Right lobe of liver (tissue), 6 donors: ENCODE data around the gene MTHFD1. TPM values are rescaled to one million over a fixed set of nuclear protein-coding genes. Genes with fewer than 3 reads are reported as not detected.

ENCODE experiments used
- ATAC-seq, 4 donors: fragments of 200-7000 bp; cut with Tn5 transposase; one replicate each; pipeline ENCODE4 v1.9.1; 2020; ENCODE audit warnings: mild to moderate bottlenecking in 4 of 4, moderate library complexity in 4 of 4
- DNase-seq, 3 donors: peaks; one replicate each; pipeline ENCODE4 v3.0.0-alpha.2; 2020
- H3K27ac ChIP-seq, 3 donors: fragments of 200-600 bp; one replicate each; pipeline ENCODE4 v1.8.0; 2022
- H3K27me3 ChIP-seq, 2 donors: fragments of 200-600 bp; one replicate each; pipeline ENCODE4 v1.8.0; 2022
- H3K36me3 ChIP-seq, 4 donors: fragments of 200-600 bp; sonication (generic) in 1 of 4; one replicate each; pipeline versions ENCODE4 v1.5.1 to v1.8.0; 2017 to 2022; ENCODE audit warnings: control low read depth in 1 of 4
- H3K4me1 ChIP-seq, 4 donors: fragments of 200-600 bp; sonication (generic) in 1 of 4; one replicate each; pipeline versions ENCODE4 v1.5.1 to v1.8.0; 2017 to 2022; ENCODE audit warnings: control low read depth in 1 of 4
- H3K4me3 ChIP-seq, 3 donors: fragments of 200-600 bp; one replicate each; pipeline ENCODE4 v1.8.0; 2022
- H3K9me3 ChIP-seq, 4 donors: fragments of 200-600 bp; sonication (generic) in 1 of 4; one replicate each; pipeline versions ENCODE4 v1.5.1 to v1.8.0; 2017 to 2022; ENCODE audit warnings: control low read depth in 1 of 4
- CTCF ChIP-seq, 4 donors: fragments of 200-600 bp in 3 of 4; fragments of 450-650 bp in 1 of 4; IDR thresholded peaks; one replicate each; pipeline versions ENCODE4 v1.5.1 to v1.8.0; 2016 to 2022; ENCODE audit warnings: antibody characterized with exemption in 4 of 4, mild to moderate bottlenecking in 2 of 4
- POLR2A ChIP-seq: fragments of 450-650 bp; IDR thresholded peaks from one replicate; pipeline ENCODE4 v1.6.1; 2017; ENCODE audit warnings: antibody characterized with exemption, mild to moderate bottlenecking
- WGBS: methylation state at CpG from one replicate; pipeline ENCODE4 v1.1.6; 2018; ENCODE audit warnings: low coverage, low lambda C conversion rate; ENCODE audit not compliant: insufficient coverage; ENCODE audit errors: missing lambda C conversion rate; 5-methylcytosine and 5-hydroxymethylcytosine counted together
- intact Hi-C, 2 donors: fragments of 100-400 bp; cut with DNase I; formaldehyde crosslinking; loops; one replicate each; pipeline versions ENCODE4 v1.11.2 to v1.14.1; 2022
- long read RNA-seq: library from polyadenylated mRNA; unstranded; transcript quantifications from one replicate; pipeline ENCODE4 v2.0.0, GENCODE V29; 2019
- total RNA-seq, 6 experiments: library from RNA; depleted of rRNA in 2 of 6; stranded (reverse); fragments of >200 nt in 2 of 6; fragmentation: NEBNext Ultra II Directional in 3 of 6; extraction: Animal tissue kit (Norgen Biotek cat#: 25700) in 3 of 6; gene quantifications; one replicate each; pipeline versions ENCODE4 v1.1.0 to v1.2.4, GENCODE V29; 2016 to 2023
- donor health status: DM: no; HTN: yes; CAD: no.
- donor health status: DM: no; HTN: no; CAD: no.
- donor health status: DM: no; HTN: no; CAD: no.
- donor health status: DM: no; HTN: yes; CAD: no.
- donor health status: DM: no; HTN: yes; CAD: no.

MTHFD1 gene
- total RNA-seq: 100 to 1,000 TPM; 158 to 265 (median 200) TPM
- long read RNA-seq, transcript MTHFD1-201 (28 exons, 3,136 nt): major isoform, 42 of 61 reads
- long read RNA-seq, partial matches to known transcripts: 11 of 61 reads
- long read RNA-seq, other reads (novel, unspliced or antisense): 8 of 61 reads

- Histone ChIP-seq H3K27ac (peak within 1 kb of the TSS; percentile 49 to 93 (median 91)), H3K27me3 (no peaks in the 10 kb centered on the region), H3K36me3 (peaks cover 0 to 12% (median 3%) of the 10 kb centered on the region in 4 donors), H3K4me1 (peaks cover 0 to 32% (median 3%) of the 10 kb centered on the region in 4 donors), H3K4me3 (peak within 1 kb of the TSS; percentile 70 to 89 (median 72)), H3K9me3 (no peaks in the 10 kb centered on the region)
- TF ChIP-seq POLR2A (peak; percentile 85), CTCF (IDR thresholded peaks at IDR 0.05) (no peak)
- ATAC-seq: peak; percentile 85 to 92 (median 88)
- intact Hi-C loops: no loop called here
- DNase-seq: peak; percentile 99 to 100 (median 100)
- under 1% methylated on average over 38 of the region's 58 CpGs for WGBS
Observed at GRCh38 chr14:64387782-64388532, at the start of gene MTHFD1. TSS of gene MTHFD1 (plus strand) at chr14:64388353. CDS start at chr14:64388428, 75 bp downstream.

GRCh38 chr14:64338616-64339316 is 49.4 kb upstream of the MTHFD1 start:
- Histone ChIP-seq H3K9me3 (no peaks in the 10 kb centered on the region), H3K36me3 (no peaks in the 10 kb centered on the region), H3K27me3 (no peaks in the 10 kb centered on the region), H3K27ac (peak overlapping the region; percentile 27 to 39 (median 35)), H3K4me1 (no peaks in the 10 kb centered on the region), H3K4me3 (peak overlapping the region; percentile 52 to 68 (median 63))
- intact Hi-C loops: no loop called here
- DNase-seq (peak; percentile 86 to 91 (median 88)), ATAC-seq (peak; percentile 88 to 95 (median 94))
- 0% methylated on average over 21 of the region's 49 CpGs for WGBS
- TF ChIP-seq POLR2A (peak; percentile 36), CTCF (IDR thresholded peaks at IDR 0.05) (no peak)

DNA sequence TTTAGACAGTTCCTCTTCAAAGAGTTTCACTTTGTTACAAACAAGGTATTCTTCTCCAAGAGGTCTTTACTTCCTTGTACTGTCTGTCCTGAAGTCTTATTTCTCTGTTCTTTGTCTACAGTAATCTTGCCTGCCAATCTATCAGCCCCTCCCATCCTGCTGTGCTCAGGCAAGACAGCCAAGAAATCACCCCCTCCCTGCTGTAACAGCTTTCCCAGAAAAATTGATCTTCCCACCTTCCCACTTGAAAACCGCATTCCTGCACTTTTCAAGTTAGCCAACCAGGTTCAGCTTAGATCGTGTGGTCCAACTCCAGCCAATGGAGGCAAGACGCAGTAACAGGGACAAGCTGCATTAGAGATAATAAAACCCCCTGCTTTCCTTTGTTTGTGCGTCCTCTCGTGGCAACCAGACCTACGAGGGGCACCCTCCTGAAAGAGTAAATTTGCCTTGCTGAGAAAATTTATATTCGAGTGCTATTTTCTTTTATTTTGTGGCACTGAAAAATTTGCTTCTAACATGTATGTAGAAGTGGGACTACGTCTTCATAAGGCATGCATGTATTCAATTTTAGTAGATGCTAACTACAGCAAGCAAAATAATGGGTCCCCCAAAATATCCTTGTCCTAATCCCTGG is 47.5 kb upstream of the MTHFD1 start:
- Histone ChIP-seq H3K4me3 (no peak overlapping the region), H3K27me3 (no peaks in the 10 kb centered on the region), H3K9me3 (no peaks in the 10 kb centered on the region), H3K4me1 (no peaks in the 10 kb centered on the region), H3K36me3 (no peaks in the 10 kb centered on the region), H3K27ac (no peak overlapping the region)
- TF ChIP-seq POLR2A: no peak
- TF ChIP-seq CTCF (IDR thresholded peaks at IDR 0.05): no peak
- intact Hi-C loops: no loop called here
- ATAC-seq (no peak), DNase-seq (no peak)
- 95% methylated on average over 8 of the region's 8 CpGs for WGBS

DNA sequence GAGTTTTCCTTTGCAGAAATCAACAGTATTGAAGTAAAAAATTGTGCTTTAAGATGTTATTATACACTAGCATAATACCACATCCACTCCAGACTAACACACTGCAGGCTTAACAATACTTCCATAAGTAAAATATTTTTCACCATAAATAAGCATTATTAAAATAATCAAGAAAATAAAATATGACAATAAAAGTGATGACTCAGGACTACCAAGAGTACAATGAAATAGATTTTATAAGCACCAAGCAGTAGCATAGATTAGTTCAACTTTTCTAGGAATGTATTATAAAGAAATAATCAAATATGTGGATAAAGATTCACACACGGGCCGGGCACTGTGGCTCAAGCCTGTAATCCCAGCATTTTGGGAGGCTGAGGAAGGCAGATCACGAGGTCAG is 40.4 kb upstream of the MTHFD1 start:
- intact Hi-C loops: no loop called here
- no peaks in the 10 kb centered on the region for H3K4me1 ChIP-seq
- 92% methylated on average over 3 of the region's 3 CpGs for WGBS

More for the DNA sequence above, 40.4 kb upstream of the MTHFD1 start:
- no peaks in the 10 kb centered on the region for H3K9me3 ChIP-seq
- H3K27me3 ChIP-seq: no peaks in the 10 kb centered on the region
- no peaks in the 10 kb centered on the region for H3K36me3 ChIP-seq
- no peak overlapping the region for H3K4me3 ChIP-seq
- no peak overlapping the region for H3K27ac ChIP-seq
- ATAC-seq: no peak
- no peak for TF ChIP-seq POLR2A
- no peak for TF ChIP-seq CTCF (IDR thresholded peaks at IDR 0.05)
- no peak for DNase-seq
